ENCODE results near the gene AVPR1B.
"Not testable (repeated sequence)": the region's sequence is repeated elsewhere in the genome, so short reads cannot be mapped to it uniquely, and the experiment has no call there.

The AVPR1B gene

DNA sequence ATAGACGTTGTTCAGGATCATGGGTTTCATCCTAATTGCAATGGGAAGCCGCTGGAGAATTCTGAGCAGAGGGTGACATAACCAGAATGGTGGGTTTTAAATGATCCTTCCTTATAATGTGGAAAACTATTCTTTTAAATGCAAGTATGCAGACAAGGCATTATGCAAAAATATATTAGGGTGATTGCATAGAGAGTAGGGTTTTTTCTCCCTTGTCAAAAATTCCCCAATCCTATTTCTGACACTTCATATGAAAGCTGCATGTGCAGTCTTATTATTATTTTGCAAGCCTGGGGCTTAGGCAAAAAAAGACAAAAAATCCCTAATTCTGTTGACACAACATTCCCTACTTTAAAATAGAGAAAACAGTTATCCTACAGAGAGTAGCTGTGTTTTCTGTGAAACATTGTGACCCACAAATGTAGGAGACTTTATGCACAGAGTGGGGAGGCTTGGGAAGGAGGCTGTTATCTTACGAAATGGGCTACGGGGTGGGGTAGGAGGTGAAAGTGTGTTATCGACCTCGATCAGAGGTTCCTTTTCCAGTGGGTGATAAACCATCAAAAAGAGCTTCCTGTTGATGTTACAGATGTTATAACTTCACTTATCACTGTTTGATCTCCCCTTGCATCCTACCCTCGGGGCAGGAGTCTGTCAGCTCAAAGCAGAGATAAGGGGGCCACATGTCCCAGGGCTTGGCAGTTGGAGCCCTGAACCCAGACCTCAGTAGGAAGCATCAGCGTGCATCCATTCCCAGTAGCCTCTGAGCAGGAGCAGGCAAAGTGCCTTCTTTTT lies 37.0 kb downstream of the AVPR1B start:
- no peak for DNase-seq

- no peak for DNase-seq
These were observed 38.1 kb downstream of the AVPR1B start for GRCh38 chr1:206079135-206079534.

- no peak for DNase-seq
These were observed 41.1 kb downstream of the AVPR1B start for GRCh38 chr1:206075786-206076755.

DNA sequence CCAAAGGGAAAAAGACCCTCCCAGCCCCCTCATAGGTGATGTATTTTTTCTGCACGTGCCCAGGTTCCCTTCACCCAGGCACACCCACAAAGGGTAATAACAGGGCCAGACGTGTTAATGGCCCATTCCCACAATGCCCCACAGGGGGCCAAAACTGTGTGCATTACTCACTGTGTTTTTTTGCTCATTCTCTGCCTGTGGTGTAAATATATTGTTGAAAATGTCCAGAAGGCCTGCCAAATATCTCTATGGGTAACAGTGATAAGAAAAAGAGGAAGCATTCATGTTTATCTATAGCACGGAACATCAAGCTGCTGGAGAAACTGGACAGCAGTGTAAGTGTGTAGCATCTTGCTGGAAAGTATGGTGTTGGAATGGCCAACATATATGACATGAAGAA lies 42.3 kb downstream of the AVPR1B start:
- DNase-seq, result no peak

DNA sequence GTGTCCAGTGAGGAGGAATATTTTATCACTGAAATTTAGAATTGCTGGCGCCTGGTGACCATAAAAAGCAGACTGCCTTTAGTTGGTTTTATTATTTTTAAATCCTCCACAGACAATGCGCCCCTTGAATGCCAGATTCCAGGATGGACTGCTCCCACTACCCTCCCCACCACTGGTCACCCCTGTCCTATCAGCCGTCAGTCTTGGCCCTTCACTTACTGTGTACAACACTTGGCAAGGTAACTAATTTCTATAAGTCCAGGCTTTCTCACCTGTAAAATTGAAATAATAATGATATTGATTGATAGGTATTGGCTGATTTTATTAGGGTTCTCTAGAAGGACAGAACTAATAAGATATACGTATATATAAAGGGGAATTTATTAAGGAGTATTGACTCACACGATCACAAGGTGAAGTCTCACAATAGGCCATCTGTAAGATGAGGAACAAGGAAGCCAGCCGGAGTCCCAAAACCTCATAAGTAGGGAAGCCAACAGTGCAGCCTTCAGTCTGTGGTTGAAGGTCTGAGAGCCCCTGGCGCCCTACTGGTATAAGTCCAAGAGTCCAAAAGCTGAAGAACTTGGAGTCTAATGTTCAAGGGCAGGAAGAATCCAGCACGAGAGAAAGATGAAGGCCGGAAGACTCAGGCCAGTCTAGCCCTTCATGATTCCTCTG lies 46.4 kb downstream of the AVPR1B start:
- no peak for DNase-seq

GRCh38 chr1:206068314-206068713 lies 48.9 kb downstream of the AVPR1B start:
- DNase-seq, result no peak

DNA sequence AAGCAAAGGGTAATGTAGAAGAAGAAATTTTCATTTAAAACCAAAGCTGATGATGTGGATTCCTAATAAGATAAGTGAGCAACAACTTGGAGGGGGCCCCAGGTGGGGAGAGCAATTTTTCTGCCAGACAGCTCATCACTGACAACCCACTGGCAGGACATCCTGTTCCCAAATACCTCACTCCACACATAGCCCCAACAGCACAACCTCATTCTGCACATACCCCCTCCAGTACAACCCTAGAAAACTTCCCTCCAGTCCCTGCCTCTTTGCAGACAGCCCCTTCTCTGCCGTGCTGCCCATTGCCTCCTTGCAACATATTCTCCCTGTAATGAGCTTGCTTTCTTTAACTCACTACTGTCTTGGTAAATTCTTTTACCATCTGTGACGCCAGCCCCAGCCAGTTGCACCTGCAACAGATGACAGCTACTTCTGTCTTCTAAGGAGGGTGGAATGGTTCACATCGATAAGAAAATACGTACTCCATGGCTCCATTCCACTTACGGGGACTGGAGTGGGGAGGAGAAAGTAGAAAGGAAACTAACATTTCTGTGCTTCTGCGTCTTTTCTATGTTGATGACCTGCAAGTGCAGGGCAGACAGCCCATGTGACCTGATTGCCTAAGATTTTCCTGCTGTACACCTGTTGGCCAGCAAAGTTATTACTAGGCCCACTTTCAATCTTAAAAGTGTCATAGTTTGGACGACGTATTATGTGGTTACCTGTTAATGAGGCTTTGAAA lies 49.5 kb downstream of the AVPR1B start:
- no peak for DNase-seq

DNA sequence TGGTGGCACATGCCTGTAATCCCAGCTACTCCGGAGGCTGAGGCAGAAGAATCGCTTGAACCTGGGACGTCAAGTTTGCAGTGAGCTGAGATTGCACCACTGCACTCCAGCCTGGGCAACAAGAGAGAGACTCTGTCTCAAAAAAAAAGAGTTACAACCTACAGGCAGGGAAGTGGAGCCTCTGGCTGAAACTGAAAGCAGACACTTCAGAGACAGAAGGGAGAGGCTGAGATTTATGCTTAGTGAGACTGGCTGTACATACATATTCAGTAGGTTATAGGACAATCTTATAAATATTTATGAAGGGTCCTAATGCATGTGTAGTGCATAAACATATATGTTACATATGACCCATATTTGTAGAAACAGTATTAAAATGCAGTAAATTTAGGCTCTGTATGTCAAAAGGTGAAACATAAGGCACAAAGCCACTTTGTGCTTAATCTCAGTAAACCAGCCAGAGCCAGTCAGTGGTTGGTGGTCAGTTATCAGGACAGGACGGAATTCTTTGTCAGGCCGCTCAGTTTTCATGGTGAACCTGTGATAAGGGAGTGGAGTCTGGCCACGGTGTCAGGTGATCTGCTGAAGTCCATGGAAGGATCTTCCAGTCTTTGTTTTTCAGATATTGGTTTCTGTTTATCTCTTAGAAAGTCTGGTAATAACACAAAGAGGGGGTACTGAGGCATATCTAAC lies 50.6 kb downstream of the AVPR1B start:
- no peak for DNase-seq

GRCh38 chr1:206065547-206066145 lies 51.5 kb downstream of the AVPR1B start:
- no peak for DNase-seq

- DNase-seq, result not testable (repeated sequence)
These were observed 52.7 kb downstream of the AVPR1B start for GRCh38 chr1:206064501-206064900.

GRCh38 chr1:206064001-206064400 lies 53.2 kb downstream of the AVPR1B start:
- not testable (repeated sequence) for DNase-seq

GRCh38 chr1:206062464-206062863 lies 54.7 kb downstream of the AVPR1B start:
- DNase-seq, result no peak

GRCh38 chr1:206060844-206061243 lies 56.3 kb downstream of the AVPR1B start:
- DNase-seq, result no peak
